WERI-Rb-1 (cell line): Measurements from ENCODE around the gene INPP4B.

Experiments
- DNase-seq: peaks from one replicate; pipeline ENCODE4 v3.0.0-alpha.2; 2020
- H3K27ac ChIP-seq: fragments of 250-450 bp; sonication (Bioruptor Pico); 2 replicates; pipeline ENCODE4 v1.5.1; 2020; ENCODE audit warnings: mild to moderate bottlenecking, moderate library complexity
- H3K27me3 ChIP-seq: fragments of 250-450 bp; sonication (Bioruptor Pico); 2 replicates; pipeline ENCODE4 v1.5.1; 2021; ENCODE audit warnings: mild to moderate bottlenecking, low read depth, moderate library complexity; ENCODE audit not compliant: insufficient read depth, severe bottlenecking
- H3K36me3 ChIP-seq: fragments of 250-450 bp; sonication (Bioruptor Pico); 2 replicates; pipeline ENCODE4 v1.5.1; 2020; ENCODE audit warnings: mild to moderate bottlenecking, moderate library complexity
- H3K4me3 ChIP-seq: 2 replicates; pipeline ENCODE4 v1.5.1; 2011; ENCODE audit warnings: low read depth, mild to moderate bottlenecking, control low read depth, low read length
- H3K9me3 ChIP-seq: fragments of 250-450 bp; sonication (Bioruptor Pico); 2 replicates; pipeline ENCODE4 v1.5.1; 2021; ENCODE audit warnings: mild to moderate bottlenecking, moderate library complexity; ENCODE audit not compliant: severe bottlenecking
- TF ChIP-seq, protein P1 (sequence below): IDR thresholded peaks from 2 replicates; pipeline ENCODE4 v1.5.1; 2011; ENCODE audit warnings: low read depth, mild to moderate bottlenecking, control low read depth, inconsistent platforms, low read length

Gene INPP4B

DNA sequence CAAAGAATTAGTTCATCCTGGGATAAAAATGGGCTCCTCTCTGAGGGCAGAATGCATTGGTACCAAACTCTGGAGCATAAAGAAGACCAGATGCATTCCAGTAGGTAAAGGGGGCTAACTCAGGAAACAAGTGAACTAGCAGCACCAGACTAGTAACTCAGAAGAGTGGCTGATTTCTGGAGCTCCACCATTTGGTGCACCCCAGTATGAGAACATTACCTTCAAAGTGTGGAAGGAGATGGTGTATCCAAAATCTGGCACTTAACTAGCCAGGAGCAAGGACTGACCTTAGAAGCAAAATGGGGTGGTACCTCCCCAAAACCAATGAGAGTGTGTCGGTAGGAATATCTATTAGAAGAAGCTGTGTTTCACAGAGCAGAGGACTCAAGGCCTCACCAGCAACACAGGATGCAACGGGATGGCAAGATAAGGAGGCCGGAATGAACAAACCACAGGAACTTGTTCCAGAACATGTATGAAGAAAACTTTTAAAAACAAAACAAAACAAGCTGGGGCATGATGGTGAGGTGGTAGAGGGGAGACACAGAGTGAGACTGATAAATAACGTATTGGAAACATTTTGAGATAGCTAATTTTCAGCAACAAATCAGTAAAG, 142.3 kb downstream of the INPP4B start:
- no peaks in the 10 kb centered on the region for H3K36me3 ChIP-seq
- H3K4me3 ChIP-seq = no peak overlapping the region
- no peak for DNase-seq
- H3K9me3 ChIP-seq = peaks cover 3% of the 10 kb centered on the region
- TF ChIP-seq, protein P1, sequence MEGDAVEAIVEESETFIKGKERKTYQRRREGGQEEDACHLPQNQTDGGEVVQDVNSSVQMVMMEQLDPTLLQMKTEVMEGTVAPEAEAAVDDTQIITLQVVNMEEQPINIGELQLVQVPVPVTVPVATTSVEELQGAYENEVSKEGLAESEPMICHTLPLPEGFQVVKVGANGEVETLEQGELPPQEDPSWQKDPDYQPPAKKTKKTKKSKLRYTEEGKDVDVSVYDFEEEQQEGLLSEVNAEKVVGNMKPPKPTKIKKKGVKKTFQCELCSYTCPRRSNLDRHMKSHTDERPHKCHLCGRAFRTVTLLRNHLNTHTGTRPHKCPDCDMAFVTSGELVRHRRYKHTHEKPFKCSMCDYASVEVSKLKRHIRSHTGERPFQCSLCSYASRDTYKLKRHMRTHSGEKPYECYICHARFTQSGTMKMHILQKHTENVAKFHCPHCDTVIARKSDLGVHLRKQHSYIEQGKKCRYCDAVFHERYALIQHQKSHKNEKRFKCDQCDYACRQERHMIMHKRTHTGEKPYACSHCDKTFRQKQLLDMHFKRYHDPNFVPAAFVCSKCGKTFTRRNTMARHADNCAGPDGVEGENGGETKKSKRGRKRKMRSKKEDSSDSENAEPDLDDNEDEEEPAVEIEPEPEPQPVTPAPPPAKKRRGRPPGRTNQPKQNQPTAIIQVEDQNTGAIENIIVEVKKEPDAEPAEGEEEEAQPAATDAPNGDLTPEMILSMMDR = no peak
- no peaks in the 10 kb centered on the region for H3K27me3 ChIP-seq
- no peak overlapping the region for H3K27ac ChIP-seq

GRCh38 chr4:142701017-142701416, 145.1 kb downstream of the INPP4B start:
- no peak overlapping the region for H3K4me3 ChIP-seq
- TF ChIP-seq, protein P1 = no peak
- H3K36me3 ChIP-seq = no peaks in the 10 kb centered on the region
- H3K27ac ChIP-seq = no peak overlapping the region
- H3K27me3 ChIP-seq = no peaks in the 10 kb centered on the region
- no peak for DNase-seq
- H3K9me3 ChIP-seq = no peaks in the 10 kb centered on the region

GRCh38 chr4:142700531-142700930, 145.6 kb downstream of the INPP4B start:
- TF ChIP-seq, protein P1 = no peak
- no peaks in the 10 kb centered on the region for H3K9me3 ChIP-seq
- H3K36me3 ChIP-seq = no peaks in the 10 kb centered on the region

DNA sequence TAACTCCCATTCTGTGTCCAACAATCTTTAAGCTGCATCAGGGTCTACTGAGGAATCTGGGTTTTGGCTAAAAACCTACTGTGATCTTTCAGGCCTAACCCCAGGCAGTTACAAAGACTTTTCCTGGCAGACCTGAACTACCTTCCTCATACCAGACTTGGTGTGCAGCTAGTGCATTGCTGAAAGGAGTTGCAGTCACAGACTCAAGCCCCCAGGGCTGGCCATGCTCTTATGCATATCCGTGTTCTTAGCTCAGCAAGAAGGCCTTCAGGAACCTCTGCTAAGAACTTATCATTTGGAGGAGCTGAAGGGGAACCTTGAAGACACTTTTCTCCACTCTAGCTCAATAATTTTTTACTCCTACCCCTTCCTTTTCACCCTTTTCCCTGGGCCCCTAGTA, 147.5 kb downstream of the INPP4B start:
- no peaks in the 10 kb centered on the region for H3K9me3 ChIP-seq
- no peak overlapping the region for H3K4me3 ChIP-seq
- H3K36me3 ChIP-seq = no peaks in the 10 kb centered on the region
- TF ChIP-seq, protein P1 = no peak
- H3K27ac ChIP-seq = no peak overlapping the region
- no peaks in the 10 kb centered on the region for H3K27me3 ChIP-seq
- no peak for DNase-seq

More at GRCh38 chr4:142700531-142700930, 145.6 kb downstream of the INPP4B start:
- H3K27ac ChIP-seq = no peak overlapping the region
- H3K4me3 ChIP-seq = no peak overlapping the region
- DNase-seq = no peak
- no peaks in the 10 kb centered on the region for H3K27me3 ChIP-seq

DNA sequence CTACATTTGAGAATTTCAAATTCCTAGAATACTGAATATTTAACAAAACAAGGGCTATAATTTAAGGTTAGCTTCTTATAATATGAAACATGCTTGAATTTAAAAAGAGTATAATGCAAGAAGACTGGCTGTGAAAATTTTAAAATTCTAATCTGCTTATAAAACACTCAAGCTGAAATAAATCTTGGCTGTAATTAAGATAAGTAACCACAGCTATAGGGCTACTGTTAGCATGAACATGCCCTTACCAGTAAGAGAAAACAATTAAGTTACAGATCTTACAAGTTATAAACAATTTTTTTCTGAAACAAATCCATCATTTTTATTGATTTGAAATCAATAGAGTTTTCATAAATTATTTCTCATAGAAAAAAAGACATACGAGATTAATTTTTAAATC, 148.2 kb downstream of the INPP4B start:
- Histone ChIP-seq H3K36me3 (no peaks in the 10 kb centered on the region), H3K9me3 (no peaks in the 10 kb centered on the region), H3K27ac (no peak overlapping the region), H3K4me3 (no peak overlapping the region), H3K27me3 (no peaks in the 10 kb centered on the region)
- no peak for DNase-seq
- TF ChIP-seq, protein P1 = no peak

DNA sequence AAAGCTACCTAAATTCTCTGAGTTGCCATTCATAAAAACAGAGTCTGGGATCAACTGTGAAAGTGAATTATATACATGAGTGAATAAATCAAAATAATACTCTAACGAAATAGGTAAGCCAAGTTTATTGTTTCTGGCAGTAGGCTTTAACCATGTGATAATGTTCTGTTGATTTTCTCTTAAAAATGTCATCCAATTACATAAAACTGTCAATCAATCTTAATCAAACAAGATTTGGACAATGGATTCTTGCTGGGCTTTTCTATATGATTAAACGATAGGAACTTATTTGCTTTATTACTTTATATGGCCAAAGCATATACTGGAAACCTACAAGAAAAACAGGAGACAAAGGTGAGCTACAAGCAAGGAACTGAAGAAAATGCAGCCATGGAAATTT, 148.8 kb downstream of the INPP4B start:
- Histone ChIP-seq H3K9me3 (no peaks in the 10 kb centered on the region), H3K27me3 (no peaks in the 10 kb centered on the region), H3K27ac (no peak overlapping the region), H3K4me3 (no peak overlapping the region), H3K36me3 (no peaks in the 10 kb centered on the region)
- DNase-seq = no peak
- TF ChIP-seq, protein P1 = no peak
